ENCODE results near the gene SAE1. TPM values are rescaled to one million over a fixed set of nuclear protein-coding genes. Genes with fewer than 3 reads are reported as not detected.

SAE1 gene
- total and polyA plus RNA-seq, 8 donors: 67.7 to 125 (median 93.4) TPM

DNA sequence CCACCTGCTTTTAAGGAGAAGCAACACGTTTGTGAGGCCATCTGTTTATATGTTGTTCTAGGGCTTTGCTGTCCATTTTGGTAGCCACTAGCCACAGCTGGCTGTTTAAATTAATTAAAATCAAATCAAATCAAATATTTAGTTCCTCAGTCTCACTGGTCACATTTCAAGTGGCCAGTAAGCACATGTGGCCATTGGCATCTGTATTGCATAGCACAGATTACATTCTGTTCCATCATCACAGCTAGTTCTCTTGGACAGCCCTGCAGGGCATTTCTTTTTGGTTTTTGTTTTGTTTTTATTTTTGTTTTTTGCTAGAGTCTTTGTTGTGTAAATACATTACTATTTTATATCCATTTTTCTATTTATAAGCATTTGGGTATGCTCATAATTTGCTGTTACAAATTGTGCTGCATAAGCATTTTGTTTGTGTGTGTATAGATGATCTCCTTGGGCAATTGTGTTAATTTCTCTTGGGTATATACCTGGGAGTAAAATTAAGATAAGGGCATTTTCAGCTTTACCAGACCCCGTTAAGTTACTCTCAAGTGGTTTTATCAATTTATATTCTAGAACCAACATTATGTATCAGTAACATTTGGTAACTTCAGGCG is 31.3 kb downstream of the SAE1 start:
- intact Hi-C loops (cut with DNase I): no loop called here
- H3K27ac ChIP-seq: no peak overlapping the region
- H3K4me1 ChIP-seq: peaks cover 19 to 39% of the 10 kb centered on the region in 2 donors

DNA sequence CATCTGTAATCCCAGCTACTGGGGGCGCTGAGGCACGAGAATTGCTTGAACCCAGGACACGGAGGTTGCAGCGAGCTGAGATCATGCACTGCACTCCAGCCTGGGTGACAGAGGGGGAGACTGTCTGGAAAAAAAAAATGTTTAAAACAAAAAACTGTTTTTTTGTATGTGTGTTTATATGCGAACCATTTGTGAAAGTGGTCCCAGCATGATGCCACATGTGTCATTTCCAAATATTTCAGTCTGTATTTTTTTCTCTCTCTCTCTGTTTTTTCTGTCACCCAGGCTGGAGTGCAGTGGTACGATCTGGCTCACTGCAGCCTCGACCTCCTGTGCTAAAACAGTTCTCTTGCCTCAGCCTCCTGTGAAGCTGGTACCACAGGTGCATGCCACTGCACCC is 37.4 kb downstream of the SAE1 start:
- DNase-seq: no peak
- TF ChIP-seq, protein P1, sequence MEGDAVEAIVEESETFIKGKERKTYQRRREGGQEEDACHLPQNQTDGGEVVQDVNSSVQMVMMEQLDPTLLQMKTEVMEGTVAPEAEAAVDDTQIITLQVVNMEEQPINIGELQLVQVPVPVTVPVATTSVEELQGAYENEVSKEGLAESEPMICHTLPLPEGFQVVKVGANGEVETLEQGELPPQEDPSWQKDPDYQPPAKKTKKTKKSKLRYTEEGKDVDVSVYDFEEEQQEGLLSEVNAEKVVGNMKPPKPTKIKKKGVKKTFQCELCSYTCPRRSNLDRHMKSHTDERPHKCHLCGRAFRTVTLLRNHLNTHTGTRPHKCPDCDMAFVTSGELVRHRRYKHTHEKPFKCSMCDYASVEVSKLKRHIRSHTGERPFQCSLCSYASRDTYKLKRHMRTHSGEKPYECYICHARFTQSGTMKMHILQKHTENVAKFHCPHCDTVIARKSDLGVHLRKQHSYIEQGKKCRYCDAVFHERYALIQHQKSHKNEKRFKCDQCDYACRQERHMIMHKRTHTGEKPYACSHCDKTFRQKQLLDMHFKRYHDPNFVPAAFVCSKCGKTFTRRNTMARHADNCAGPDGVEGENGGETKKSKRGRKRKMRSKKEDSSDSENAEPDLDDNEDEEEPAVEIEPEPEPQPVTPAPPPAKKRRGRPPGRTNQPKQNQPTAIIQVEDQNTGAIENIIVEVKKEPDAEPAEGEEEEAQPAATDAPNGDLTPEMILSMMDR (IDR thresholded peaks at IDR 0.05): no peak
- Histone ChIP-seq H3K27me3 (no peaks in the 10 kb centered on the region), H3K36me3 (peaks cover 0 to 71% of the 10 kb centered on the region in 2 donors), H3K27ac (no peak overlapping the region), H3K9me3 (no peaks in the 10 kb centered on the region), H3K4me1 (no peaks in the 10 kb centered on the region), H3K4me3 (no peak overlapping the region)
- ATAC-seq: no peak
- intact Hi-C loops (cut with DNase I): no loop called here

More for the DNA sequence above, 31.3 kb downstream of the SAE1 start:
- Histone ChIP-seq H3K9me3 (no peaks in the 10 kb centered on the region), H3K36me3 (peaks cover 0 to 53% of the 10 kb centered on the region in 2 donors), H3K27me3 (no peaks in the 10 kb centered on the region), H3K4me3 (no peak overlapping the region)
- DNase-seq (no peak), ATAC-seq (no peak)
- TF ChIP-seq, protein P1 (IDR thresholded peaks at IDR 0.05): no peak

DNA sequence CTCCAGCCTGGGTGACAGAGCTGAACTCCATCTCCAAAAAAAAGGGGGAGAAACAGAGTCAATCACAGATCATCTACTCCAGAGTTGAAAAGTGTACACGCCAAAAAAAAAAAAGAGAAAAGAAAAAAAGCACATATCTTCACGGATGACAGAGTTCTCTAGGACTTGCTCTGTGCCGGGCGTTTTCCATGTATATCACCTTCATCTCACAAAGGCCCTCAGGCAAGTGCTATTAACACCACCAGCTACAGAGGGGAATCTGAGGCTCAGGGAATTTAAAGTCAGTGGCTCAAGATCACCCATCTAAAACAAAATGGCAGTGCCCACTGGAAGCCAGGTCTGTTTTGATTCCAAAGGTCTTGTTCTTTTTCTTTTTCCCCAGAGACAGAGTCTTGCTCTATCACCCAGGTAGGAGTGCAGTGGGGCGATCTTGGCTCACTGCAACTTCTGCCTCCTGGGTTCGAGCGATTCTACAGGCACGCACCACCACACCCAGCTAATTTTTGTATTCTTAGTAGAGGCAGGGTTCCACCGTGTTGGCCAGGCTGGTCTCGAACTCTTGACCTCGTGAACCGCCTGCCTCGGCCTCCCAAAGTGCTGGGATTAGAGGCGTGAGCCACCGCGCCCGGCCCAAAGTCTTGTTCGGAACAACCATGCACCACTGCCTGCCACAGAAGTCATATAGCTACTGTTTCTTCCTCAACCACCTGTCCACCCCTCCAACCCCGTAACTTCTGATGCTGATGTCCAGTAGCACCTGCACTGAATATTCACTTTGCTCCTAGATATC is 42.2 kb downstream of the SAE1 start:
- DNase-seq: no peak
- Histone ChIP-seq H3K36me3 (peaks cover 0 to 72% of the 10 kb centered on the region in 2 donors), H3K4me3 (no peak overlapping the region), H3K27ac (no peak overlapping the region), H3K4me1 (peaks cover 13 to 24% of the 10 kb centered on the region in 2 donors), H3K27me3 (no peaks in the 10 kb centered on the region), H3K9me3 (no peaks in the 10 kb centered on the region)
- intact Hi-C loops (cut with DNase I): no loop called here
- no peak for ATAC-seq
- TF ChIP-seq, protein P1 (IDR thresholded peaks at IDR 0.05): no peak

GRCh38 chr19:47176071-47176626 is 45.5 kb downstream of the SAE1 start:
- Histone ChIP-seq H3K4me1 (peaks cover 13 to 24% of the 10 kb centered on the region in 2 donors), H3K36me3 (peaks cover 0 to 60% of the 10 kb centered on the region in 2 donors), H3K27ac (peak overlapping the region; percentile 11 to 45), H3K9me3 (no peaks in the 10 kb centered on the region), H3K27me3 (no peaks in the 10 kb centered on the region), H3K4me3 (no peak overlapping the region)
- TF ChIP-seq, protein P1 (IDR thresholded peaks at IDR 0.05): no peak
- intact Hi-C loops (cut with DNase I): no loop called here
- DNase-seq (no peak), ATAC-seq (no peak)

DNA sequence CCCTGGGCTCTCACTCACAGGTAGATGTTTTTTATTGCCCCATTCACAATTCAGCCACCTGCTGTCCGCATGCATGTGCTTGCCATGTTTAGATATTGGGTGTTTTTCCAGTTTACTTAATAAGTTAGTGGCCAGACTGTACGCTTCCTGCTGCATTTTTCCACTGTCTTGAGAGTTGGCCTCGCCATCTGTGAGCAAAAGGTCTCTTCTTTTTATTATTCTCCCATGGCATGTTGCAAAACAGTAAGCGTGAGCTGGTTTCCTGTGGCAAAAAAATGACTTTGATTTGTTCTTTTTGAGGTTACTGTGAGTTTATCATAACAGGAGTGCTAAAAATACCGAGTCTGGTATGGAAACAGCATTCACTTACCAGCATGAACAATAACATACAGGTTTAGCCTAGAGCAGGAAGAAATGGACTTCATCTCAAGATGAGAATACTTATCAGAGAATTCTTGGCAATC is 46.0 kb downstream of the SAE1 start:
- DNase-seq (no peak), ATAC-seq (peak; percentile 74)
- Histone ChIP-seq H3K4me3 (no peak overlapping the region), H3K27ac (peak overlapping the region; percentile 11 to 45), H3K9me3 (no peaks in the 10 kb centered on the region), H3K4me1 (peaks cover 13 to 24% of the 10 kb centered on the region in 2 donors), H3K27me3 (no peaks in the 10 kb centered on the region), H3K36me3 (peaks cover 0 to 60% of the 10 kb centered on the region in 2 donors)
- TF ChIP-seq, protein P1 (IDR thresholded peaks at IDR 0.05): no peak
- intact Hi-C loops (cut with DNase I): no loop called here
